H1 (cell line): ENCODE data around the gene LEFTY1. TPM values are rescaled to one million over a fixed set of nuclear protein-coding genes. Genes with fewer than 3 reads are reported as not detected.

ENCODE experiments used
- CTCF ChIA-PET: fragments of 300-600 bp; sonication (Branson Sonifier 250); formaldehyde crosslinking; loops from one replicate; lab custom pipeline; 2021; ENCODE audit not compliant: partially characterized antibody; lab: Charles Lee
- POLR2A ChIA-PET: fragments of 300-600 bp; sonication (Branson Sonifier 250); formaldehyde crosslinking; loops from one replicate; lab custom pipeline; 2021; ENCODE audit warnings: inconsistent platforms; ENCODE audit not compliant: partially characterized antibody; lab: Charles Lee
- DNase-seq, 2 experiments: peaks; one replicate each; pipeline versions ENCODE4 v3.0.0 to v3.0.0-alpha.2; 2010 to 2022; ENCODE audit warnings: low spot score in 2 of 2, low read depth in 1 of 2, mixed read lengths in 1 of 2
- FAIRE-seq: peaks from 2 replicates; lab custom pipeline; 2011; peaks lifted over from hg19 to GRCh38; lab: Jason Lieb, UNC
- H2AFZ ChIP-seq: 2 replicates; pipeline ENCODE4 v1.8.1; 2012; ENCODE audit warnings: low read length, inconsistent platforms
- H2AK5ac ChIP-seq: 2 replicates; pipeline ENCODE4 v1.6.1; 2013; ENCODE audit warnings: low read depth, low read length
- H2BK120ac ChIP-seq: replicated peaks from 2 replicates; pipeline ENCODE3; 2013; ENCODE audit warnings: low read depth, low read length, inconsistent platforms
- H2BK12ac ChIP-seq: 2 replicates; pipeline ENCODE4 v1.6.1; 2013; ENCODE audit warnings: low read depth, low read length
- H2BK15ac ChIP-seq: 2 replicates; pipeline ENCODE4 v1.6.1; 2013; ENCODE audit warnings: low read length
- H2BK20ac ChIP-seq: 2 replicates; pipeline ENCODE4 v1.6.1; 2013; ENCODE audit warnings: low read length
- H2BK5ac ChIP-seq: 2 replicates; pipeline ENCODE4 v1.6.1; 2013; ENCODE audit warnings: low read depth, low read length
- H3K14ac ChIP-seq: 2 replicates; pipeline ENCODE4 v1.6.1; 2013; ENCODE audit warnings: inconsistent platforms; ENCODE audit not compliant: insufficient read length
- H3K18ac ChIP-seq: 2 replicates; pipeline ENCODE4 v1.6.1; 2013; ENCODE audit warnings: low read length; ENCODE audit errors: extremely low read depth
- H3K23ac ChIP-seq: 2 replicates; pipeline ENCODE4 v1.6.1; 2013; ENCODE audit warnings: inconsistent platforms; ENCODE audit not compliant: insufficient read length
- H3K23me2 ChIP-seq: 2 replicates; pipeline ENCODE4 v1.6.1; 2013; ENCODE audit warnings: low read depth, low read length
- H3K27ac ChIP-seq: 2 replicates; pipeline ENCODE4 v1.6.1; 2011; ENCODE audit warnings: low read depth, low read length, inconsistent platforms
- H3K27me3 ChIP-seq, 4 experiments: replicated peaks in 1 of 4; 1 replicate in 1 of 4; 2 replicates in 3 of 4; pipeline versions ENCODE4 v1.6.1 to v1.8.1; 2011 to 2013; ENCODE audit warnings: low read length in 3 of 4, mild to moderate bottlenecking in 3 of 4, inconsistent platforms in 2 of 4, mixed read lengths in 2 of 4, moderate library complexity in 1 of 4; ENCODE audit not compliant: control insufficient read depth in 3 of 4, insufficient read depth in 3 of 4; ENCODE audit errors: extremely low read depth in 1 of 4
- H3K36me3 ChIP-seq, 4 experiments: 2 replicates each; pipeline versions ENCODE4 v1.6.1 to v1.8.1; 2011 to 2013; ENCODE audit warnings: mild to moderate bottlenecking in 4 of 4, low read length in 3 of 4, moderate library complexity in 2 of 4, control low read depth in 1 of 4, inconsistent platforms in 1 of 4; ENCODE audit not compliant: insufficient read depth in 4 of 4, control insufficient read depth in 2 of 4
- H3K4ac ChIP-seq: replicated peaks from 2 replicates; pipeline ENCODE3; 2013; ENCODE audit warnings: low read length, low read depth, mixed read lengths, inconsistent platforms; ENCODE audit not compliant: insufficient read length
- H3K4me1 ChIP-seq, 4 experiments: replicated peaks in 1 of 4; 1 replicate in 1 of 4; 2 replicates in 3 of 4; pipeline versions ENCODE4 v1.6.1 to v1.8.1; 2011 to 2013; ENCODE audit warnings: low read length in 3 of 4, inconsistent platforms in 2 of 4, mixed read lengths in 1 of 4; ENCODE audit not compliant: insufficient read depth in 4 of 4, control insufficient read depth in 3 of 4
- H3K4me2 ChIP-seq, 2 experiments: 2 replicates each; pipeline versions ENCODE4 v1.6.1 to v1.8.1; 2011 to 2013; ENCODE audit warnings: low read depth in 2 of 2, low read length in 2 of 2, control low read depth in 1 of 2, inconsistent platforms in 1 of 2, mild to moderate bottlenecking in 1 of 2; ENCODE audit not compliant: insufficient read depth in 1 of 2
- H3K4me3 ChIP-seq, 4 experiments: fragments of 200-600, 300-600 bp in 1 of 4; sonication (generic), shearing (Covaris generic), sonication (Bioruptor Twin) in 1 of 4; 2 replicates each; pipeline versions ENCODE4 v1.5.1 to v1.8.1; 2011 to 2016; ENCODE audit warnings: low read length in 4 of 4, low read depth in 3 of 4, control low read depth in 2 of 4, inconsistent platforms in 2 of 4, mild to moderate bottlenecking in 2 of 4, mixed read lengths in 1 of 4, moderate library complexity in 1 of 4; ENCODE audit not compliant: insufficient read depth in 2 of 4; ENCODE audit errors: extremely low read depth in 1 of 4
- H3K56ac ChIP-seq: replicated peaks from 2 replicates; pipeline ENCODE3; 2013; ENCODE audit warnings: low read depth, mild to moderate bottlenecking, mixed read lengths, low read length, inconsistent platforms; ENCODE audit not compliant: insufficient read length
- H3K79me1 ChIP-seq: 2 replicates; pipeline ENCODE4 v1.6.1; 2013; ENCODE audit warnings: low read depth, low read length, control low read depth
- H3K79me2 ChIP-seq, 2 experiments: 2 replicates each; pipeline versions ENCODE4 v1.6.1 to v1.8.1; 2012 to 2013; ENCODE audit warnings: low read length in 2 of 2, mild to moderate bottlenecking in 2 of 2, inconsistent platforms in 1 of 2; ENCODE audit not compliant: insufficient read depth in 2 of 2, control insufficient read depth in 1 of 2
- H3K9ac ChIP-seq, 4 experiments: replicated peaks in 1 of 4; 1 replicate in 1 of 4; 2 replicates in 3 of 4; pipeline versions ENCODE4 v1.6.1 to v1.8.1; 2011 to 2013; ENCODE audit warnings: low read depth in 3 of 4, low read length in 3 of 4, control low read depth in 2 of 4, mild to moderate bottlenecking in 2 of 4, moderate library complexity in 2 of 4, inconsistent platforms in 1 of 4; ENCODE audit errors: extremely low read depth in 1 of 4
- H3K9me3 ChIP-seq, 2 experiments: 2 replicates each; pipeline versions ENCODE4 v1.6.1 to v1.8.1; 2012 to 2013; ENCODE audit warnings: mild to moderate bottlenecking in 2 of 2, moderate library complexity in 2 of 2, control low read depth in 1 of 2, inconsistent platforms in 1 of 2, low read depth in 1 of 2, low read length in 1 of 2, mixed read lengths in 1 of 2; ENCODE audit not compliant: insufficient read depth in 2 of 2
- H4K20me1 ChIP-seq, 2 experiments: replicated peaks in 1 of 2; 2 replicates each; pipeline versions ENCODE3 to v1.8.1; 2011 to 2013; ENCODE audit warnings: inconsistent platforms in 2 of 2, low read length in 2 of 2, mild to moderate bottlenecking in 1 of 2; ENCODE audit not compliant: insufficient read depth in 2 of 2, control insufficient read depth in 1 of 2
- H4K5ac ChIP-seq: 2 replicates; pipeline ENCODE4 v1.6.1; 2013; ENCODE audit warnings: low read length, low read depth, mixed read lengths, inconsistent platforms; ENCODE audit not compliant: insufficient read length
- H4K8ac ChIP-seq: 2 replicates; pipeline ENCODE4 v1.8.0; 2013; ENCODE audit warnings: mild to moderate bottlenecking, moderate library complexity, low read length, inconsistent platforms; ENCODE audit not compliant: insufficient read depth; ENCODE audit errors: extremely low read depth
- H4K91ac ChIP-seq: replicated peaks from 2 replicates; pipeline ENCODE3; 2013; ENCODE audit warnings: low read length, mixed read lengths, inconsistent platforms; ENCODE audit not compliant: insufficient read length
- ASH2L ChIP-seq: fragments of 200-600, 300-600 bp; sonication (generic); IDR thresholded peaks from one replicate; pipeline ENCODE4 v1.7.1; 2017; ENCODE audit warnings: low read length
- BACH1 ChIP-seq: IDR thresholded peaks from 2 replicates; pipeline ENCODE4 v1.6.1; 2012; ENCODE audit warnings: low read length, improper control_type of control experiment
- EGR1 ChIP-seq: IDR thresholded peaks from 2 replicates; pipeline ENCODE4 v1.6.1; 2011; ENCODE audit warnings: low read depth, low read length, borderline replicate concordance
- FOSL1 ChIP-seq: IDR thresholded peaks from 2 replicates; pipeline ENCODE4 v1.6.1; 2011; ENCODE audit warnings: mild to moderate bottlenecking, low read depth, low read length, moderate library complexity; ENCODE audit not compliant: insufficient read depth
- KDM5A ChIP-seq: fragments of 200-600 bp; IDR thresholded peaks from 2 replicates; pipeline ENCODE4 v1.7.1; 2012; ENCODE audit warnings: mild to moderate bottlenecking, low read length, inconsistent platforms, mixed read lengths
- MAFK ChIP-seq: IDR thresholded peaks from 2 replicates; pipeline ENCODE4 v1.6.1; 2012; ENCODE audit warnings: low read depth, mild to moderate bottlenecking, improper control_type of control experiment, low read length
- NANOG ChIP-seq: IDR thresholded peaks from 2 replicates; pipeline ENCODE4 v1.6.1; 2011; ENCODE audit warnings: low read length, low read depth, mild to moderate bottlenecking, inconsistent platforms; ENCODE audit not compliant: insufficient read depth, poor library complexity, severe bottlenecking
- POLR2A ChIP-seq, 2 experiments: IDR thresholded peaks; 1 replicate in 1 of 2; 2 replicates in 1 of 2; pipeline ENCODE4 v1.6.1; 2011; ENCODE audit warnings: low read depth in 2 of 2, low read length in 2 of 2, mild to moderate bottlenecking in 2 of 2; ENCODE audit errors: control extremely low read depth in 1 of 2
- POLR2AphosphoS5 ChIP-seq: IDR thresholded peaks from 2 replicates; pipeline ENCODE4 v1.6.1; 2011; ENCODE audit warnings: low read depth, low read length
- RAD21 ChIP-seq, 2 experiments: IDR thresholded peaks in 1 of 2; conservative IDR thresholded peaks in 1 of 2; 2 replicates each; pipeline ENCODE4 v1.6.1; 2011; ENCODE audit warnings: low read depth in 2 of 2, low read length in 2 of 2, improper control_type of control experiment in 1 of 2, inconsistent platforms in 1 of 2, mild to moderate bottlenecking in 1 of 2, moderate library complexity in 1 of 2
- RFX5 ChIP-seq: IDR thresholded peaks from 2 replicates; pipeline ENCODE4 v1.6.1; 2011; ENCODE audit warnings: low read depth, low read length, improper control_type of control experiment, borderline replicate concordance
- SIN3A ChIP-seq, 2 experiments: IDR thresholded peaks in 1 of 2; conservative IDR thresholded peaks in 1 of 2; 2 replicates each; pipeline ENCODE4 v1.6.1; 2011 to 2012; ENCODE audit warnings: low read length in 2 of 2, improper control_type of control experiment in 1 of 2, low read depth in 1 of 2, mild to moderate bottlenecking in 1 of 2
- SIRT6 ChIP-seq: IDR thresholded peaks from one replicate; pipeline ENCODE4 v1.7.1; 2012; ENCODE audit warnings: low read length, inconsistent platforms
- SP4 ChIP-seq: IDR thresholded peaks from 2 replicates; pipeline ENCODE4 v1.6.1; 2012; ENCODE audit warnings: low read length, inconsistent platforms
- SUZ12 ChIP-seq: fragments of 200-600 bp; sonication (generic); IDR thresholded peaks from 2 replicates; pipeline ENCODE4 v1.6.1; 2012; ENCODE audit warnings: mild to moderate bottlenecking, inconsistent platforms, low read length, moderate library complexity, mixed read lengths
- WGBS, 2 experiments: shearing (Covaris generic) in 1 of 2; methylation state at CpG; one replicate each; pipeline versions ENCODE4 v1.1.6 to v1.1.7; 2013 to 2015; ENCODE audit warnings: low lambda C conversion rate in 2 of 2, mixed read lengths in 2 of 2, inconsistent platforms in 1 of 2, low coverage in 1 of 2, missing lambda C conversion rate in 1 of 2; ENCODE audit not compliant: insufficient replicate concordance in 2 of 2, insufficient coverage in 1 of 2, insufficient read length in 1 of 2; ENCODE audit errors: extremely low coverage in 1 of 2, missing lambda C conversion rate in 1 of 2; 5-methylcytosine and 5-hydroxymethylcytosine counted together
- polyA plus RNA-seq, 7 experiments: library from polyadenylated mRNA; depleted of rRNA in 3 of 7; stranded (reverse) in 5 of 7; unstranded in 2 of 7; fragments of >200 nt in 5 of 7; fragments of 200-250 nt in 2 of 7; gene quantifications; 1 replicate in 5 of 7; 2 replicates in 1 of 7; 4 replicates in 1 of 7; pipeline versions ENCODE4 v1.2.1 to v1.2.3, GENCODE V29; 2011 to 2013; ENCODE audit warnings: missing spikeins in 2 of 7, mixed read lengths in 2 of 7
- total RNA-seq: library from RNA; stranded (reverse); fragmentation: NEBNext Ultra II Directional; extraction: Animal tissue kit (Norgen Biotek cat#: 25700); gene quantifications from 2 replicates; pipeline ENCODE4 v1.2.1, GENCODE V29; 2021

The LEFTY1 gene
- total and polyA plus RNA-seq, 2 of the 8 experiments (the other 6 are each of a cell fraction or from before 2014, with no cell fraction given) = 4.5 to 11.7 TPM

DNA sequence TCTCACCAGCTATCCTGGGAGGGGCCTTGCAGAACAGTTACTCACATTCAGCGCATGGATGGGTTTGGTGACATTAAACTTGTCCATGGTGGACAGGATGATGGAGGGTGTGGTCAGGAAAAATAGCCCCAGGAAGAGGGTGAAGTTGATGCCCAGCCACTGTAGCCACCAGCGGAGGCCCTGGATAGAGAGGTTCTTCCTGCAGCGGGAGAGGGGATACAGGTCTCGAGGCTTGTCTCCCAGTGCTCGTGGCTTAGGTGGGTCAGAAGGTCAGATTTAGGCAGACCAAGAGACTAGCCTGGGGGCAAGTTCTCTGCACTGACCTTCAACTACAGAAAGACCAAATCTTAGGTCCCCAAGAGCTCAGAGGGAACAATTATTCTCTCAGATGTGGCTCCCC is 29.8 kb downstream of the LEFTY1 start:
- Histone ChIP-seq H3K79me1 (no peaks in the 10 kb centered on the region), H3K36me3 (peaks cover 6 to 20% (median 11%) of the 10 kb centered on the region in 4 experiments), H2BK12ac (no peak overlapping the region), H3K23ac (no peak overlapping the region), H3K79me2 (no peaks in the 10 kb centered on the region), H3K27me3 (no peaks in the 10 kb centered on the region), H3K9ac (no peak overlapping the region), H3K14ac (no peak overlapping the region), H2BK20ac (no peak overlapping the region), H2AK5ac (no peak overlapping the region), H4K5ac (no peak overlapping the region), H2BK120ac (no peak overlapping the region), H3K4ac (no peak overlapping the region), H3K4me2 (no peak overlapping the region), H3K4me1 (no peaks in the 10 kb centered on the region), H2AFZ (no peak overlapping the region), H4K8ac (no peak overlapping the region), H3K27ac (no peak overlapping the region), H4K20me1 (peaks cover 0 to 2% of the 10 kb centered on the region in 2 experiments), H3K23me2 (no peaks in the 10 kb centered on the region), H2BK15ac (no peak overlapping the region), H3K56ac (no peak overlapping the region), H3K9me3 (no peaks in the 10 kb centered on the region), H2BK5ac (no peak overlapping the region), H3K18ac (no peak overlapping the region), H4K91ac (no peak overlapping the region), H3K4me3 (no peak overlapping the region)
- ChIA-PET POLR2A (interaction anchor here (0.7 to 2.0 kb wide), 6 partner anchors 11 to 30 kb away, joined by 3 to 11 read pairs (median 4); partner anchors contain the start of gene LEFTY1), CTCF (interaction anchor here (0.7 to 3.8 kb wide), 8 partner anchors 12 to 128 kb away, joined by 3 to 16 read pairs (median 4); no protein-coding TSS in a partner anchor)
- FAIRE-seq (no peak), DNase-seq (no peak)
- TF ChIP-seq POLR2AphosphoS5 (no peak), RAD21 (IDR thresholded peaks at IDR 0.05 in 1 of 2, conservative IDR thresholded peaks at IDR 0.05 in 1 of 2; ENCODE audit: low read depth in 2 of 2, low read length in 2 of 2) (no peak), SIRT6 (no peak), SUZ12 (no peak), SP4 (no peak), RFX5 (no peak), EGR1 (no peak), ASH2L (no peak), BACH1 (no peak), MAFK (no peak), KDM5A (no peak), NANOG (no peak), SIN3A (conservative IDR thresholded peaks at IDR 0.05 in 1 of 2, IDR thresholded peaks at IDR 0.05 in 1 of 2; ENCODE audit: low read depth in 1 of 2, low read length in 2 of 2) (no peak), FOSL1 (no peak), POLR2A (IDR thresholded peaks at IDR 0.05; ENCODE audit: control extremely low read depth in 1 of 2, low read depth in 2 of 2, low read length in 2 of 2) (no peak)
- WGBS, 2 experiments = 91% methylated on average over 5 of the region's 5 CpGs; no CpG with 5 or more reads in 1 of the 2 experiments
